Smooth muscle cell (in vitro differentiated cells): ENCODE data around the gene COL15A1. TPM values are rescaled to one million over a fixed set of nuclear protein-coding genes. Genes with fewer than 3 reads are reported as not detected.

Experiments
- DNase-seq: peaks from one replicate; lab custom pipeline; 2025; ENCODE audit not compliant: unreplicated experiment; lab: John Stamatoyannopoulos, UW
- H2AFZ ChIP-seq: fragments of 200-600 bp; sonication (generic); 2 replicates; pipeline ENCODE4 v1.6.0; 2016; ENCODE audit warnings: antibody characterized with exemption, low read depth, mild to moderate bottlenecking
- H3F3A ChIP-seq: fragments of 200-600 bp; sonication (generic); 2 replicates; pipeline ENCODE4 v1.6.0; 2017; ENCODE audit warnings: antibody characterized with exemption, low read depth
- H3K27ac ChIP-seq: fragments of 200-600 bp; sonication (generic); 2 replicates; pipeline ENCODE4 v1.5.1; 2016; ENCODE audit warnings: low read depth, mild to moderate bottlenecking
- H3K27me3 ChIP-seq: fragments of 200-600 bp; sonication (generic); 2 replicates; pipeline ENCODE4 v1.6.1; 2016; ENCODE audit warnings: low read depth, mild to moderate bottlenecking
- H3K36me3 ChIP-seq: fragments of 200-600 bp; sonication (generic); 2 replicates; pipeline ENCODE4 v1.5.1; 2016; ENCODE audit warnings: low read depth
- H3K4me1 ChIP-seq: fragments of 200-600 bp; sonication (generic); 2 replicates; pipeline ENCODE4 v1.5.1; 2016; ENCODE audit warnings: low read depth
- H3K4me2 ChIP-seq: fragments of 200-600 bp; sonication (generic); 2 replicates; pipeline ENCODE4 v1.6.0; 2016; ENCODE audit warnings: mild to moderate bottlenecking
- H3K4me3 ChIP-seq: fragments of 200-600 bp; sonication (generic); 2 replicates; pipeline ENCODE4 v1.5.1; 2016; ENCODE audit warnings: mild to moderate bottlenecking
- H3K79me2 ChIP-seq: fragments of 200-600 bp; sonication (generic); 2 replicates; pipeline ENCODE4 v1.6.0; 2016; ENCODE audit warnings: low read depth, mild to moderate bottlenecking
- H3K9ac ChIP-seq: fragments of 200-600 bp; sonication (generic); 2 replicates; pipeline ENCODE4 v1.6.0; 2016; ENCODE audit warnings: low read depth
- H3K9me3 ChIP-seq: fragments of 200-600 bp; sonication (generic); replicated peaks from 2 replicates; pipeline ENCODE4 v1.5.1; 2016; ENCODE audit warnings: low read depth
- H4K20me1 ChIP-seq: fragments of 200-600 bp; sonication (generic); 2 replicates; pipeline ENCODE4 v1.6.0; 2016; ENCODE audit warnings: low read depth
- CTCF ChIP-seq: fragments of 200-600 bp; sonication (generic); IDR thresholded peaks from 2 replicates; pipeline ENCODE4 v1.5.1; 2017; ENCODE audit warnings: borderline replicate concordance, mild to moderate bottlenecking, antibody characterized with exemption; ENCODE audit not compliant: insufficient read depth, poor library complexity, severe bottlenecking
- WGBS: methylation state at CpG from one replicate; pipeline ENCODE4 v1.1.7; 2016; ENCODE audit warnings: low lambda C conversion rate; 5-methylcytosine and 5-hydroxymethylcytosine counted together
- polyA plus RNA-seq: library from polyadenylated mRNA; unstranded; fragments of >200 nt; fragmentation: Nextera tagmentation; extraction: Ambion mirVana; gene quantifications from 2 replicates; pipeline ENCODE4 v1.2.1, GENCODE V29; 2016
- total RNA-seq: library from RNA; depleted of rRNA; stranded (reverse); fragments of >200 nt; gene quantifications from 2 replicates; pipeline ENCODE4 v1.2.3, GENCODE V29; 2014

COL15A1 gene
- total and polyA plus RNA-seq, 2 experiments from 2014 or later = 222 to 293 TPM

DNA sequence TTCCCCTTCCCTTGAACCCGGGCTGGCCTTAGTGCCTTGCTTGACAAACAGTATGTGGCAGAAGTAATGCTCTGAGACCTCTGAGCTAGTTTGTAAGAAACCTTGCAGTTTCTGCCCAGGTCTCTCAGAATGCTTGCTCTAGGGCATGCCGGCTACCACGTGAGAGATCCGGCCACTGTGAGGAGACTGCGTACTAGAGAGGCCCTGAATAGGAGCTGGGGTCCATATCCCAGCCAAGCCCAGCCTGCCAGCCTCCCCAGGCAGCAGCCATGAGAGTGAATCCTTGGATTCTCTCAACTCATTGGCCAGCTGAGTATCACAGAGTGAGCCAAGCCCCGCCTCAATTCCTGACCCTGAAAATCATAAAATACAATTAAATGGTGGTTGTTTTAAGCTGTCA lies 16.0 kb upstream of the COL15A1 start:
- Histone ChIP-seq H3K36me3 (no peaks in the 10 kb centered on the region), H3K27me3 (no peaks in the 10 kb centered on the region), H3K4me2 (no peak overlapping the region), H2AFZ (no peak overlapping the region), H3K27ac (no peak overlapping the region), H3K9ac (no peak overlapping the region), H3K9me3 (no peaks in the 10 kb centered on the region), H3K4me3 (no peak overlapping the region), H3K4me1 (peaks cover 52% of the 10 kb centered on the region), H3F3A (peaks cover 25% of the 10 kb centered on the region), H4K20me1 (no peaks in the 10 kb centered on the region), H3K79me2 (no peaks in the 10 kb centered on the region)
- DNase-seq = no peak
- WGBS = 77% methylated on average over 6 of the region's 6 CpGs
- TF ChIP-seq CTCF = no peak

GRCh38 chr9:98929071-98929470 lies 14.6 kb upstream of the COL15A1 start:
- TF ChIP-seq CTCF = no peak
- Histone ChIP-seq H3F3A (peaks cover 21% of the 10 kb centered on the region), H3K4me1 (peaks cover 39% of the 10 kb centered on the region), H3K9ac (no peak overlapping the region), H3K4me3 (peak overlapping the region; percentile 9), H4K20me1 (no peaks in the 10 kb centered on the region), H3K36me3 (no peaks in the 10 kb centered on the region), H2AFZ (no peak overlapping the region), H3K27ac (peak overlapping the region; percentile 94), H3K79me2 (no peaks in the 10 kb centered on the region), H3K27me3 (no peaks in the 10 kb centered on the region), H3K4me2 (peak overlapping the region; percentile 81), H3K9me3 (no peaks in the 10 kb centered on the region)
- WGBS = 47% methylated on average over 2 of the region's 2 CpGs
- DNase-seq = no peak

DNA sequence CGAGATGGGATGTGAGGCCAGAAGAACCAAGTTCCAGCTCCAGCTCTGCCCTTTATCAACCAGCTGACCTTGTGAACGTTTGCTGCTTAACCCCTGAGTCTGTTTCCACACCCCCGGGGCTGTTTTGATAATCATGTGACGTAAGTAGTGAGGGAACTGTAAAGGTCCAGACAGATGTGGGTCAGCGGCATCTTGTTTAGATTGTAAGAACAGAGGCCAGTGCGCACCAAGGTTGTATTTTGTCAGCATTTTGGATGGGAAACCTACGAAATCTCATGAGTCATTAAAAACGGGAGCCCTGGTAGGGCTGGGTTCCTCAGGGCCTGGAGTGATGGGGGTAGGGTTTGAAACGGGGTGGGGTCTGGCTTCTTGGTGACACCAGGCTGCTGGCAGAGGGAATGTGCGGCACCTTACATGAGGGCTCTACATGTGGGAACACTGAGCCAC lies 13.8 kb upstream of the COL15A1 start:
- Histone ChIP-seq H3K4me3 (peak overlapping the region; percentile 9), H4K20me1 (no peaks in the 10 kb centered on the region), H3K27me3 (no peaks in the 10 kb centered on the region), H3K79me2 (no peaks in the 10 kb centered on the region), H2AFZ (no peak overlapping the region), H3K27ac (peak overlapping the region; percentile 94), H3F3A (peaks cover 17% of the 10 kb centered on the region), H3K4me1 (peaks cover 32% of the 10 kb centered on the region), H3K4me2 (peak overlapping the region; percentile 81), H3K9ac (no peak overlapping the region), H3K36me3 (no peaks in the 10 kb centered on the region), H3K9me3 (no peaks in the 10 kb centered on the region)
- DNase-seq = no peak
- WGBS = 30% methylated on average over 10 of the region's 10 CpGs
- TF ChIP-seq CTCF = no peak

DNA sequence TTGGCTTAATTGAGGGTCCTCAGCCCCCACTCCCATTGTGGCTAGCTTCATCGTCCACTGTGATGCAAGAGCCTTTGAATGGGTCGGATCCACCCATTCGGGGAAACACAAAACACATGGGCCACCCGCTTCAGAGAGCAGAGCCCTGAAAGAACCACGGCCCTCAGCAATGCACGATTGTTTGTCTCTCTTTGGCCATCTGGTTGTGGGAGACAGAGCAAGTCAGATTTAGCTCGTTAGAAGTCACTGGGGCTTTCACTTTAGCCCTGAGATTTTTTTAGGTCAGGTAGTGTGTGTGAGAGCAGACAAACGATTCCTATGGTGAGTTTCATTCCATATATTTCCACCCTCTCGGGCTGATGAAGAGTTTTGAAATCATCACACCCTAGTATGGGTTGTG lies 12.9 kb upstream of the COL15A1 start:
- Histone ChIP-seq H3K27me3 (no peaks in the 10 kb centered on the region), H3F3A (peaks cover 21% of the 10 kb centered on the region), H3K27ac (peak overlapping the region; percentile 94), H2AFZ (no peak overlapping the region), H3K79me2 (no peaks in the 10 kb centered on the region), H3K9me3 (no peaks in the 10 kb centered on the region), H3K4me2 (peak overlapping the region; percentile 81), H3K36me3 (no peaks in the 10 kb centered on the region), H3K9ac (no peak overlapping the region), H4K20me1 (no peaks in the 10 kb centered on the region), H3K4me1 (peaks cover 29% of the 10 kb centered on the region), H3K4me3 (no peak overlapping the region)
- no peak for DNase-seq
- TF ChIP-seq CTCF = no peak
- WGBS = 58% methylated on average over 9 of the region's 9 CpGs
